ENCODE results near the gene MAP3K15. TPM values are rescaled to one million over a fixed set of nuclear protein-coding genes. Genes with fewer than 3 reads are reported as not detected.

MAP3K15 gene
- total RNA-seq, 1 donor from 2014 or later, result 0.25 TPM

DNA sequence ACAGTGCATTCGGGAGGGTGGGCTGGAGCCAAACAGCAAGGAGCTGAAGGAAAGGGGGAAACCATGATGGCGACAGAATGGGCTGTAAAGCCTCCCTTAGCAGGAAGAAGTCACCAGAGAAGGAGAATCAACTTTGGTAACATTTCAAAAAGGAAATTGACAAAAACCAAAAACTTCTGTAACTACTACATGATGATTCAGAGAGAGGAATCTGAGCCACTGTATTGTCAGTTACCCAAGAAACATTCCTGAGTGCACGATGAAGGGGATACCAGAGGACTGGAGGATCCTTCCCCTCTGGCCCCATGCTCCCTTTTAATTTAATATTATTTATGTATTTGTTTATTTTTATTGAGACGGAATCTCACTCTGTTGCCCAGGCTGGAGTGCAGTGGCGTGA, 145.2 kb downstream of the MAP3K15 start:
- H3K27me3 ChIP-seq, result no peaks in the 10 kb centered on the region
- H3K4me1 ChIP-seq, result no peaks in the 10 kb centered on the region
- TF ChIP-seq, protein P1, sequence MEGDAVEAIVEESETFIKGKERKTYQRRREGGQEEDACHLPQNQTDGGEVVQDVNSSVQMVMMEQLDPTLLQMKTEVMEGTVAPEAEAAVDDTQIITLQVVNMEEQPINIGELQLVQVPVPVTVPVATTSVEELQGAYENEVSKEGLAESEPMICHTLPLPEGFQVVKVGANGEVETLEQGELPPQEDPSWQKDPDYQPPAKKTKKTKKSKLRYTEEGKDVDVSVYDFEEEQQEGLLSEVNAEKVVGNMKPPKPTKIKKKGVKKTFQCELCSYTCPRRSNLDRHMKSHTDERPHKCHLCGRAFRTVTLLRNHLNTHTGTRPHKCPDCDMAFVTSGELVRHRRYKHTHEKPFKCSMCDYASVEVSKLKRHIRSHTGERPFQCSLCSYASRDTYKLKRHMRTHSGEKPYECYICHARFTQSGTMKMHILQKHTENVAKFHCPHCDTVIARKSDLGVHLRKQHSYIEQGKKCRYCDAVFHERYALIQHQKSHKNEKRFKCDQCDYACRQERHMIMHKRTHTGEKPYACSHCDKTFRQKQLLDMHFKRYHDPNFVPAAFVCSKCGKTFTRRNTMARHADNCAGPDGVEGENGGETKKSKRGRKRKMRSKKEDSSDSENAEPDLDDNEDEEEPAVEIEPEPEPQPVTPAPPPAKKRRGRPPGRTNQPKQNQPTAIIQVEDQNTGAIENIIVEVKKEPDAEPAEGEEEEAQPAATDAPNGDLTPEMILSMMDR (IDR thresholded peaks at IDR 0.05), result no peak
- TF ChIP-seq POLR2A (IDR thresholded peaks at IDR 0.05), result no peak
- intact Hi-C loops (cut with DNase I), result no loop called here
- H3K36me3 ChIP-seq, result no peaks in the 10 kb centered on the region
- no peak overlapping the region for H3K27ac ChIP-seq
- no peaks in the 10 kb centered on the region for H3K9me3 ChIP-seq
- DNase-seq (ENCODE audit: extremely low spot score in 2 of 2), result no peak
- no peak overlapping the region for H3K4me3 ChIP-seq

DNA sequence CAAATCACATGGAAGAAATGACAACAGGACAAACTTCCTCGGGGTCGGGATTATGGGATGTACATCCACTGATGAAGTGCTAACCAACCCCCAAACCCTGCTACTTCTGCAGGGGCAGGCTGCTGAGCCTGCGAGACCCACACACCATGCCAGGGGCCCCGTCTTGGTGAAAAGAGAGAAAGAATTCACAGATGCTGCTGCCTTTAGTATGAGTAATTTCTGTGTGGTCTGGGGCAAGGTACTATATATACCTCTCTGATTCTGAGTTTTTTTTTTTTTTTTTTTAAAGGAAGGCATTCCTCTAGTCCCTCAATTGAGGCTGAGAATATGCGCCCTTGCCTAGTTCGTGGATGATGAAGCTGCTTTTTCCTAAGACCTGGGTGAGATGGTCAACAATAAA, 146.7 kb downstream of the MAP3K15 start:
- H3K36me3 ChIP-seq, result no peaks in the 10 kb centered on the region
- H3K4me1 ChIP-seq, result no peaks in the 10 kb centered on the region
- H3K4me3 ChIP-seq, result no peak overlapping the region
- intact Hi-C loops (cut with DNase I), result no loop called here
- H3K27me3 ChIP-seq, result no peaks in the 10 kb centered on the region
- TF ChIP-seq, protein P1 (IDR thresholded peaks at IDR 0.05), result no peak
- TF ChIP-seq POLR2A (IDR thresholded peaks at IDR 0.05) (no peak), POLR2AphosphoS5 (IDR thresholded peaks at IDR 0.05; ENCODE audit: insufficient read depth in 1 of 2, low read depth in 1 of 2) (no peak)
- no peak for DNase-seq (ENCODE audit: extremely low spot score in 2 of 2)
- no peaks in the 10 kb centered on the region for H3K9me3 ChIP-seq
- H3K27ac ChIP-seq, result no peak overlapping the region

DNA sequence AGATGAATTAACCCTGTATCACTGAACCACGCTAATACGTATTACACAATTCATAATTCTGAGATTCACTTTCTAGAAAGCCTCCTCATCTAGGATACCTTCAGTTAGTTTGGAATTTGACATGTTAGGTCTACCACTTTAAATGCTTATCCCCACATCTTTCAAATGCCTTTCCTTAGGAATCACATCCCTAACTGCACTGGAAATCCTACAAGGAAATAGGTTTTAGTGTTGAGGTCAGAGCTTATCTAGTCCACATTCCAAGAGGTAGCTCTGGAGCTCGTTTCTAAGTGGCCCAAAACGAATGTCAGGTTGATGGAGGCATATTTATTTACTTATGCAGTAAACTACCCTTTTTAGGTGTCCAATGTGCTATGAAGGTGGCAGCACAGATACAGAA, 153.6 kb downstream of the MAP3K15 start:
- no peak overlapping the region for H3K27ac ChIP-seq
- TF ChIP-seq POLR2A (IDR thresholded peaks at IDR 0.05) (no peak), POLR2AphosphoS5 (IDR thresholded peaks at IDR 0.05; ENCODE audit: insufficient read depth in 1 of 2, low read depth in 1 of 2) (no peak)
- TF ChIP-seq, protein P1 (IDR thresholded peaks at IDR 0.05), result no peak
- peaks cover 0 to 17% of the 10 kb centered on the region in 2 donors for H3K36me3 ChIP-seq
- H3K4me1 ChIP-seq, result no peaks in the 10 kb centered on the region
- intact Hi-C loops (cut with DNase I), result no loop called here
- no peaks in the 10 kb centered on the region for H3K9me3 ChIP-seq
- DNase-seq (ENCODE audit: extremely low spot score in 2 of 2), result no peak
- no peak overlapping the region for H3K4me3 ChIP-seq
- no peaks in the 10 kb centered on the region for H3K27me3 ChIP-seq

DNA sequence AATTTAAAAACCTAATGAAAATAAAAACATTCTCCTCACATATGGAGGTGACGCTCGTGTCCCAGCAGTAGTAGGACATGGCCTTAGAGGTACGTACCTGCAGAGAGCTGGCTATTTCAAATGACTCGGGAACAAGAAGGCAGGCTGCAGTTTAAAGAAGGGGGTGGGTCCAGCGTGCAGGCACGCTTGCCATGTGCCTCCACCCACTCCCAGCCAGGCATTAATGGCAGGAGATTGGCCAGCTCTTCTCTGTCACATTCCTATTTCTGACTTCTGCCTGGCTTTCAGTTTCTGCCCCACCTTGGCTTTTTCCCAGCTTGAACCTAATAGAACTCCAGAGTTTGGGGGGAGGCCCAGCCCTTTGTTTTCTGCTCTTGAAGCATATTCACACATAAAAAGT, 154.4 kb downstream of the MAP3K15 start:
- peaks cover 0 to 21% of the 10 kb centered on the region in 2 donors for H3K36me3 ChIP-seq
- H3K4me3 ChIP-seq, result no peak overlapping the region
- no peaks in the 10 kb centered on the region for H3K4me1 ChIP-seq
- no peak overlapping the region for H3K27ac ChIP-seq
- no peaks in the 10 kb centered on the region for H3K27me3 ChIP-seq
- no peaks in the 10 kb centered on the region for H3K9me3 ChIP-seq
- DNase-seq (ENCODE audit: extremely low spot score in 2 of 2), result no peak
- TF ChIP-seq POLR2AphosphoS5 (IDR thresholded peaks at IDR 0.05; ENCODE audit: insufficient read depth in 1 of 2, low read depth in 1 of 2), result no peak
- TF ChIP-seq POLR2A (IDR thresholded peaks at IDR 0.05), result no peak
- TF ChIP-seq, protein P1 (IDR thresholded peaks at IDR 0.05), result no peak
- intact Hi-C loops (cut with DNase I), result no loop called here

DNA sequence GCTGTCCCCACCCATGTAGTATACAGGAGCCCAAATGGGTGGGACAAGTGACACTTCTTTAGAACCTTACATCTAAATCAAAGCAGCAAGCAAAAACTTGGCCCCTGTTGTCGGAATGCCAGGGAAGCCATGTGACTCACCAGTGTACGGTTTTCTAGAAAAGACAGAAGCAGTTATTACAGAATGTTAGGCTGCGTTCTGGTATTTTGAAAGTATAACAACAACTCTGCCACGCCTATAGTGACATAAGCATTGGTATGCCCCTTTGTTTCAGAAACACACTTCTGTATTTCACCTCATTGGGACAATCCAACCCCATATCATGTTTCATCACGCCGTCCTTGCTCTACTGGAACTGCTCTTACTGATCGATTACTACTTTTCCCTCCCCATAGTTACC, 156.8 kb downstream of the MAP3K15 start:
- DNase-seq (ENCODE audit: extremely low spot score in 2 of 2), result no peak
- Histone ChIP-seq H3K36me3 (peaks cover 0 to 37% of the 10 kb centered on the region in 2 donors), H3K27ac (no peak overlapping the region), H3K9me3 (no peaks in the 10 kb centered on the region), H3K4me3 (no peak overlapping the region), H3K4me1 (no peaks in the 10 kb centered on the region), H3K27me3 (no peaks in the 10 kb centered on the region)
- intact Hi-C loops (cut with DNase I), result no loop called here
- no peak for TF ChIP-seq POLR2A (IDR thresholded peaks at IDR 0.05)
- TF ChIP-seq POLR2AphosphoS5 (IDR thresholded peaks at IDR 0.05; ENCODE audit: insufficient read depth in 1 of 2, low read depth in 1 of 2), result no peak
- TF ChIP-seq, protein P1 (IDR thresholded peaks at IDR 0.05), result no peak

Data from vagina (tissue), 2 donors.